WTC11 (cell line): ENCODE measurements around the gene NFIA. TPM values are rescaled to one million over a fixed set of nuclear protein-coding genes. Genes with fewer than 3 reads are reported as not detected.

ENCODE experiments used
- ATAC-seq: fragments of 200-7000 bp; cut with Tn5 transposase; 2 replicates; pipeline ENCODE4 v1.10.0; 2021; ENCODE audit warnings: mild to moderate bottlenecking, moderate library complexity
- CTCF ChIA-PET: fragments of 300-600 bp; sonication (Branson Sonifier 250); formaldehyde crosslinking; loops from one replicate; lab custom pipeline; 2021; ENCODE audit warnings: antibody characterized with exemption; lab: Charles Lee
- POLR2A ChIA-PET: fragments of 350-600 bp; sonication (Branson Sonifier 250); formaldehyde crosslinking; loops from one replicate; lab custom pipeline; 2021; ENCODE audit warnings: antibody characterized with exemption; lab: Charles Lee
- DNase-seq: peaks from one replicate; pipeline ENCODE4 v3.0.0; 2021; ENCODE audit warnings: low spot score
- H3K27ac Mint-ChIP-seq: 2 replicates; pipeline ENCODE4 v1.8.0; 2021; ENCODE audit warnings: mixed read lengths
- H3K27me3 Mint-ChIP-seq: 2 replicates; pipeline ENCODE4 v1.8.0; 2021; ENCODE audit warnings: low read depth, mild to moderate bottlenecking, moderate library complexity, mixed read lengths
- H3K36me3 Mint-ChIP-seq: 2 replicates; pipeline ENCODE4 v1.8.0; 2021; ENCODE audit warnings: mixed read lengths
- H3K4me1 Mint-ChIP-seq: 2 replicates; pipeline ENCODE4 v1.8.0; 2022; ENCODE audit warnings: mixed read lengths
- H3K4me3 Mint-ChIP-seq: 2 replicates; pipeline ENCODE4 v1.8.0; 2021; ENCODE audit warnings: mild to moderate bottlenecking, moderate library complexity, mixed read lengths
- H3K9me3 Mint-ChIP-seq: 2 replicates; pipeline ENCODE4 v1.8.0; 2021; ENCODE audit warnings: mixed read lengths
- CREB1 ChIP-seq: sonication (generic); formaldehyde crosslinking; IDR thresholded peaks from 2 replicates; pipeline ENCODE4 v1.8.0; 2023; ENCODE audit warnings: mild to moderate bottlenecking, missing genetic modification reagents
- CREM ChIP-seq: sonication (generic); formaldehyde crosslinking; IDR thresholded peaks from 2 replicates; pipeline ENCODE4 v1.8.1; 2022; ENCODE audit warnings: mild to moderate bottlenecking, missing genetic modification reagents, moderate library complexity
- EMX1 ChIP-seq: fragments of 250-450 bp; sonication (Bioruptor Pico); IDR thresholded peaks from 2 replicates; pipeline ENCODE4 v1.8.0; 2021; ENCODE audit warnings: mild to moderate bottlenecking
- ESRRA ChIP-seq: sonication (generic); formaldehyde crosslinking; IDR thresholded peaks from 2 replicates; pipeline ENCODE4 v1.8.1; 2022; ENCODE audit warnings: mild to moderate bottlenecking, missing genetic modification reagents, borderline replicate concordance
- FOXK1 ChIP-seq: sonication (generic); formaldehyde crosslinking; IDR thresholded peaks from 2 replicates; pipeline ENCODE4 v1.8.0; 2022; ENCODE audit warnings: mild to moderate bottlenecking, moderate library complexity, missing genetic modification reagents
- FOXP4 ChIP-seq: sonication (generic); formaldehyde crosslinking; IDR thresholded peaks from 2 replicates; pipeline ENCODE4 v1.8.0; 2022; ENCODE audit warnings: mild to moderate bottlenecking, missing genetic modification reagents
- GTF2I ChIP-seq: fragments of 250-450 bp; sonication (Bioruptor Pico); conservative IDR thresholded peaks from 2 replicates; pipeline ENCODE4 v1.4.0; 2021; ENCODE audit warnings: mild to moderate bottlenecking
- HMGXB4 ChIP-seq: sonication (generic); formaldehyde crosslinking; IDR thresholded peaks from 2 replicates; pipeline ENCODE4 v1.8.1; 2023; ENCODE audit warnings: mild to moderate bottlenecking, moderate library complexity, missing genetic modification reagents
- IRF1 ChIP-seq: sonication (generic); formaldehyde crosslinking; IDR thresholded peaks from 2 replicates; pipeline ENCODE4 v1.8.0; 2023; ENCODE audit warnings: missing genetic modification reagents
- JAZF1 ChIP-seq: fragments of 250-450 bp; sonication (Bioruptor Pico); IDR thresholded peaks from 2 replicates; pipeline ENCODE4 v1.9.0; 2021; ENCODE audit warnings: moderate library complexity, mild to moderate bottlenecking, inconsistent platforms
- NR1H2 ChIP-seq: sonication (generic); formaldehyde crosslinking; IDR thresholded peaks from 2 replicates; pipeline ENCODE4 v1.9.0; 2021; ENCODE audit warnings: mild to moderate bottlenecking, moderate library complexity, missing genetic modification reagents
- PRRX2 ChIP-seq: fragments of 250-450 bp; sonication (Bioruptor Pico); IDR thresholded peaks from 2 replicates; pipeline ENCODE4 v1.8.0; 2021; ENCODE audit warnings: mild to moderate bottlenecking
- RELA ChIP-seq: sonication (generic); formaldehyde crosslinking; IDR thresholded peaks from 2 replicates; pipeline ENCODE4 v1.8.1; 2022; ENCODE audit warnings: missing genetic modification reagents, mild to moderate bottlenecking, borderline replicate concordance
- STAT6 ChIP-seq: sonication (generic); formaldehyde crosslinking; conservative IDR thresholded peaks from 2 replicates; pipeline ENCODE4 v1.8.1; 2023; ENCODE audit warnings: mild to moderate bottlenecking, low read depth, missing genetic modification reagents, moderate library complexity
- ZBTB21 ChIP-seq: sonication (generic); formaldehyde crosslinking; IDR thresholded peaks from 2 replicates; pipeline ENCODE4 v1.8.1; 2023; ENCODE audit warnings: mild to moderate bottlenecking, missing genetic modification reagents, borderline replicate concordance
- ZBTB43 ChIP-seq: sonication (generic); formaldehyde crosslinking; IDR thresholded peaks from 2 replicates; pipeline ENCODE4 v1.8.1; 2023; ENCODE audit warnings: mild to moderate bottlenecking, missing genetic modification reagents
- ZNF232 ChIP-seq: sonication (generic); formaldehyde crosslinking; IDR thresholded peaks from 2 replicates; pipeline ENCODE4 v1.8.0; 2022; ENCODE audit warnings: mild to moderate bottlenecking, missing genetic modification reagents
- ZNF425 ChIP-seq: fragments of 250-450 bp; sonication (Bioruptor Pico); conservative IDR thresholded peaks from 2 replicates; pipeline ENCODE4 v1.9.0; 2021; ENCODE audit warnings: mild to moderate bottlenecking
- ZNF512 ChIP-seq: sonication (generic); formaldehyde crosslinking; IDR thresholded peaks from 2 replicates; pipeline ENCODE4 v1.8.1; 2022; ENCODE audit warnings: missing genetic modification reagents, borderline replicate concordance
- ZSCAN18 ChIP-seq: fragments of 250-450 bp; sonication (Bioruptor Pico); IDR thresholded peaks from 2 replicates; pipeline ENCODE4 v2.1.2; 2022; ENCODE audit warnings: mild to moderate bottlenecking, moderate library complexity
- total RNA-seq: library from RNA; stranded (reverse); gene quantifications from 3 replicates; pipeline ENCODE4 v1.2.3, GENCODE V29; 2021

NFIA gene
- total RNA-seq, 1 experiment from 2014 or later = 16.7 TPM

- TF ChIP-seq ZBTB21 (CRISPR knock-in tag) = no peak
These were observed 336.8 kb downstream of the NFIA start (continued) for GRCh38 chr1:61419196-61419595.

GRCh38 chr1:61419657-61420056 is 337.3 kb downstream of the NFIA start:
- H3K4me3 Mint-ChIP-seq = no peak overlapping the region
- ATAC-seq (no peak), DNase-seq (no peak)
- H3K27ac Mint-ChIP-seq = no peak overlapping the region
- ChIA-PET POLR2A (no interaction called here), CTCF (interaction anchor here (0.6 kb wide), 1 partner anchor 432 kb away, joined by 6 read pairs; no protein-coding TSS in a partner anchor)
- H3K36me3 Mint-ChIP-seq = no peaks in the 10 kb centered on the region
- no peaks in the 10 kb centered on the region for H3K27me3 Mint-ChIP-seq
- no peaks in the 10 kb centered on the region for H3K9me3 Mint-ChIP-seq
- TF ChIP-seq CREM (CRISPR knock-in tag) (no peak), ZBTB43 (no peak), GTF2I (no peak), CREB1 (no peak), JAZF1 (CRISPR knock-in tag) (no peak), IRF1 (no peak), ZNF425 (CRISPR knock-in tag) (no peak), ESRRA (CRISPR knock-in tag) (no peak), PRRX2 (CRISPR knock-in tag) (no peak), FOXK1 (CRISPR knock-in tag) (no peak), HMGXB4 (CRISPR knock-in tag) (no peak), NR1H2 (CRISPR knock-in tag) (no peak), STAT6 (CRISPR knock-in tag) (no peak), EMX1 (CRISPR knock-in tag) (no peak), FOXP4 (CRISPR knock-in tag) (no peak), ZNF232 (no peak), ZNF512 (CRISPR knock-in tag) (no peak), ZBTB21 (CRISPR knock-in tag) (no peak), ZSCAN18 (CRISPR knock-in tag) (no peak), RELA (CRISPR knock-in tag) (no peak)
- TF ChIP-seq, all 79 proteins: peak for 0
- H3K4me1 Mint-ChIP-seq = peaks cover 27% of the 10 kb centered on the region
